DND-41 (cell line): Measurements from ENCODE around the gene SENP6.

Experiments
- EZH2 ChIP-seq: IDR thresholded peaks from 3 replicates; pipeline ENCODE4 v1.6.1; 2012; ENCODE audit warnings: borderline replicate concordance, low read depth, mild to moderate bottlenecking, moderate library complexity, low read length, inconsistent platforms; ENCODE audit not compliant: severe bottlenecking
- TF ChIP-seq, protein P1 (sequence below): IDR thresholded peaks from 2 replicates; pipeline ENCODE4 v1.5.1; 2012; ENCODE audit warnings: borderline replicate concordance, low read length, moderate library complexity, mild to moderate bottlenecking; ENCODE audit not compliant: poor library complexity, severe bottlenecking; ENCODE audit errors: extremely low read depth

GRCh38 chr6:75747152-75747992 lies 145.7 kb downstream of the SENP6 start:
- TF ChIP-seq, protein P1, sequence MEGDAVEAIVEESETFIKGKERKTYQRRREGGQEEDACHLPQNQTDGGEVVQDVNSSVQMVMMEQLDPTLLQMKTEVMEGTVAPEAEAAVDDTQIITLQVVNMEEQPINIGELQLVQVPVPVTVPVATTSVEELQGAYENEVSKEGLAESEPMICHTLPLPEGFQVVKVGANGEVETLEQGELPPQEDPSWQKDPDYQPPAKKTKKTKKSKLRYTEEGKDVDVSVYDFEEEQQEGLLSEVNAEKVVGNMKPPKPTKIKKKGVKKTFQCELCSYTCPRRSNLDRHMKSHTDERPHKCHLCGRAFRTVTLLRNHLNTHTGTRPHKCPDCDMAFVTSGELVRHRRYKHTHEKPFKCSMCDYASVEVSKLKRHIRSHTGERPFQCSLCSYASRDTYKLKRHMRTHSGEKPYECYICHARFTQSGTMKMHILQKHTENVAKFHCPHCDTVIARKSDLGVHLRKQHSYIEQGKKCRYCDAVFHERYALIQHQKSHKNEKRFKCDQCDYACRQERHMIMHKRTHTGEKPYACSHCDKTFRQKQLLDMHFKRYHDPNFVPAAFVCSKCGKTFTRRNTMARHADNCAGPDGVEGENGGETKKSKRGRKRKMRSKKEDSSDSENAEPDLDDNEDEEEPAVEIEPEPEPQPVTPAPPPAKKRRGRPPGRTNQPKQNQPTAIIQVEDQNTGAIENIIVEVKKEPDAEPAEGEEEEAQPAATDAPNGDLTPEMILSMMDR = no peak
- TF ChIP-seq EZH2 = no peak
